ENCODE results near the gene OR51D1. TPM values are rescaled to one million over a fixed set of nuclear protein-coding genes. Genes with fewer than 3 reads are reported as not detected.
A peak's percentile ranks its signal among the peaks of the same experiment; 100 is the strongest.

Gene OR51D1
- total RNA-seq, 3 donors from 2014 or later, result not detected

GRCh38 chr11:4607096-4607495 is 30.2 kb upstream of the OR51D1 start:
- Histone ChIP-seq H3K4me3 (no peak overlapping the region), H3K9me3 (no peaks in the 10 kb centered on the region), H3K4me1 (ENCODE audit: low read depth) (no peaks in the 10 kb centered on the region), H3K36me3 (ENCODE audit: low read depth) (no peaks in the 10 kb centered on the region)
- DNase-seq (no peak), ATAC-seq (no peak)
- TF ChIP-seq, protein P1, sequence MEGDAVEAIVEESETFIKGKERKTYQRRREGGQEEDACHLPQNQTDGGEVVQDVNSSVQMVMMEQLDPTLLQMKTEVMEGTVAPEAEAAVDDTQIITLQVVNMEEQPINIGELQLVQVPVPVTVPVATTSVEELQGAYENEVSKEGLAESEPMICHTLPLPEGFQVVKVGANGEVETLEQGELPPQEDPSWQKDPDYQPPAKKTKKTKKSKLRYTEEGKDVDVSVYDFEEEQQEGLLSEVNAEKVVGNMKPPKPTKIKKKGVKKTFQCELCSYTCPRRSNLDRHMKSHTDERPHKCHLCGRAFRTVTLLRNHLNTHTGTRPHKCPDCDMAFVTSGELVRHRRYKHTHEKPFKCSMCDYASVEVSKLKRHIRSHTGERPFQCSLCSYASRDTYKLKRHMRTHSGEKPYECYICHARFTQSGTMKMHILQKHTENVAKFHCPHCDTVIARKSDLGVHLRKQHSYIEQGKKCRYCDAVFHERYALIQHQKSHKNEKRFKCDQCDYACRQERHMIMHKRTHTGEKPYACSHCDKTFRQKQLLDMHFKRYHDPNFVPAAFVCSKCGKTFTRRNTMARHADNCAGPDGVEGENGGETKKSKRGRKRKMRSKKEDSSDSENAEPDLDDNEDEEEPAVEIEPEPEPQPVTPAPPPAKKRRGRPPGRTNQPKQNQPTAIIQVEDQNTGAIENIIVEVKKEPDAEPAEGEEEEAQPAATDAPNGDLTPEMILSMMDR (IDR thresholded peaks at IDR 0.05), result no peak
- intact Hi-C loops (cut with DNase I, micrococcal nuclease), result no loop called here

- H3K36me3 ChIP-seq (ENCODE audit: low read depth), result no peaks in the 10 kb centered on the region
- ATAC-seq (peak; percentile 99), DNase-seq (peak; percentile 96 to 98 (median 97))
- H3K9me3 ChIP-seq, result no peaks in the 10 kb centered on the region
- no peaks in the 10 kb centered on the region for H3K4me1 ChIP-seq (ENCODE audit: low read depth)
- peak within 1 kb of the TSS; percentile 44 for H3K4me3 ChIP-seq
- TF ChIP-seq, protein P1 (IDR thresholded peaks at IDR 0.05), result no peak
- intact Hi-C loops (cut with DNase I, micrococcal nuclease), result no loop called here
Observed at GRCh38 chr11:4607781-4608666, 29.3 kb upstream of the OR51D1 start, which contains the start of gene TRIM68. Gene TRIM68, minus strand, starts transcription at chr11:4608231. Its CDS starts 2,727 bp downstream, at chr11:4605504.

DNA sequence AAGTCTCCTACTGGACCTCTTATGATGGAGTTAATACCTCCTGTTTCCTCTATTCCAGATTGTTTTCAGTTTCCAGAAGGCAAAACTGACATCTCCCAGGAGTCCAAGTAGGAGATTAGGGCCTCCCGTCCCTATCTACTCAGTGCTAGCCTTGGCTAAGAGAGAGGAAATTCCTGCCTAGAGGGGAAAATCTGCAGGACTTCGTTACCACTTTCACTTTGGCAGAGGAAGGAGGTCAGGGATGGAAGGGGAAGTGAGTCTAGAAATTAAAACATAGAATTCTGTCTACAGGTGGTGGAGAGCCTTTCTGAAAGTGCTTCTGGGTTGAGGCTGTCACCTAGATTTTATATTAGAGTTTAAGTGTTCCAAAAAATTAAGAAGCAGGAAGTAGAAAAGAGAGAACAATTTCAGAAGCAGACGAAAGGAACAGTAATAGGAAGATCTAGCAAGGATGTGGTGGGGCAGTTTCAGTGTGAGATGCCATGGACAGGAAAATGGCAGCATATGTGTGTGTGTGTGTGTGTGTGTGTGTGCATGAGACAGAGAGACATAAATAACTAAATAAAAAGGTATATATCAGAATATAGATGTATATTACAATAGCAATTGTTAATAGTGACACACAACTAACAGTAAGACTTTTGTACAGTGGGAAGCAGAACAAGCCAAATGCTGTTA is 26.9 kb upstream of the OR51D1 start:
- no peak overlapping the region for H3K4me3 ChIP-seq
- H3K4me1 ChIP-seq (ENCODE audit: low read depth), result no peaks in the 10 kb centered on the region
- no peaks in the 10 kb centered on the region for H3K36me3 ChIP-seq (ENCODE audit: low read depth)
- no peak for DNase-seq
- no peak for ATAC-seq
- no peaks in the 10 kb centered on the region for H3K9me3 ChIP-seq
- TF ChIP-seq, protein P1 (IDR thresholded peaks at IDR 0.05), result no peak
- intact Hi-C loops (cut with DNase I, micrococcal nuclease), result no loop called here

- H3K9me3 ChIP-seq, result no peaks in the 10 kb centered on the region
- no peak for DNase-seq
- intact Hi-C loops (cut with DNase I, micrococcal nuclease), result no loop called here
- H3K36me3 ChIP-seq (ENCODE audit: low read depth), result no peaks in the 10 kb centered on the region
- H3K4me3 ChIP-seq, result no peak overlapping the region
- no peak for ATAC-seq
- TF ChIP-seq, protein P1 (IDR thresholded peaks at IDR 0.05), result no peak
- H3K4me1 ChIP-seq (ENCODE audit: low read depth), result no peaks in the 10 kb centered on the region
Observed at GRCh38 chr11:4611986-4612385, 25.3 kb upstream of the OR51D1 start.

GRCh38 chr11:4615856-4616444 is 21.3 kb upstream of the OR51D1 start:
- TF ChIP-seq, protein P1 (IDR thresholded peaks at IDR 0.05), result no peak
- ATAC-seq, result no peak

More at GRCh38 chr11:4615856-4616444, 21.3 kb upstream of the OR51D1 start:
- no peak for DNase-seq
- intact Hi-C loops (cut with DNase I, micrococcal nuclease), result no loop called here
- no peaks in the 10 kb centered on the region for H3K36me3 ChIP-seq (ENCODE audit: low read depth)
- no peaks in the 10 kb centered on the region for H3K9me3 ChIP-seq
- H3K4me1 ChIP-seq (ENCODE audit: low read depth), result no peaks in the 10 kb centered on the region
- no peak overlapping the region for H3K4me3 ChIP-seq
